ENCODE results near the gene IL3RA.
"Not testable (repeated sequence)": the region's sequence is repeated elsewhere in the genome, so short reads cannot be mapped to it uniquely, and the experiment has no call there.

The IL3RA gene

GRCh38 chrX:1397001-1397400 is 60.4 kb downstream of the IL3RA start:
- FAIRE-seq (no peak), DNase-seq (ENCODE audit: insufficient read length, low spot score) (no peak)

- DNase-seq (ENCODE audit: insufficient read length, low spot score) (no peak), FAIRE-seq (no peak)
These were observed 61.1 kb downstream of the IL3RA start for GRCh38 chrX:1397441-1398270.

DNA sequence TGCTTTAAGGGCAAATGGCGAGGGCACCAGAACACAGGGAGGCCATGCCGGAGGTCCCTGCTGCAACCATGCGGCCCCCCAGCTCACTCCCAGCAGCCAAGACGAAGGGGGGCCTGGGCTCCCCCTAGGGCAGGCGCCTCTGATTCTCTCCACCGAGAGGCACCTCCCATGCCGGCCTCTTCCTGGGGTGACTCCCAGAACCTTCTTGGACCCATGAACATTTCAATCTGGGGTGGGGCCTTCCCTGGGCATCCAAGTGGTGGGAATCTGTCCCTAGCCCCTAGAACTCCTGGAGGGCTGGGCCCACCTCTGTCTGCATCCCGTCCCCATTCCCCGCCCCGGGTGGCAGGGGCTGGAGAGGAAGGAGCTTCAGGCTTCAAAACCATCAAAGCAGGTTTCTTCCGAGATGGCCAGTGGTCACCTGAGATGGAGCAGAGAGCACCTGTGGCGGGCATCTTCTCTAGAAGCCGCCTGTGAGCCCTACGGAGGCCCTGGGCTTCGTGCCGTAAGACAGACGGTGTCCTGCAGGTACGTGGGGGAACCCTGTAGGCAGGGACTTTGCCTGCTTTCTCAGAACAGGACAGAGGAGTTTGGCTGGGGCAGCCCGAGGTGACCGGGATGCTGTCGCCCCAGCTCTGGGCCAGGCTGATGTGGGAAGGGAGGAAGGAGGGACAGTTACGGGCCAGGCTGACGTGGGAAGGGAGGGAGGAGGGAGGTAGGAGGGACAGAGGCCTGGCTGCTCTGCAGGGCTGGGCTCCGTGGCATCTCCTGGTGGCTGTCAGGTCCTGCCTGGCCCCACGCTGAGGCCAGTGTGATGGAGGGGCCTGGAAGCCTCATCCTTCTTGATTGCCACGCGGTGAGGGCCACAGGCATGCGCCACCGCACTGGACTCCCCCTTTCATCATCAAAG is 62.1 kb downstream of the IL3RA start:
- DNase-seq (ENCODE audit: insufficient read length, low spot score) (no peak), FAIRE-seq (no peak)

DNA sequence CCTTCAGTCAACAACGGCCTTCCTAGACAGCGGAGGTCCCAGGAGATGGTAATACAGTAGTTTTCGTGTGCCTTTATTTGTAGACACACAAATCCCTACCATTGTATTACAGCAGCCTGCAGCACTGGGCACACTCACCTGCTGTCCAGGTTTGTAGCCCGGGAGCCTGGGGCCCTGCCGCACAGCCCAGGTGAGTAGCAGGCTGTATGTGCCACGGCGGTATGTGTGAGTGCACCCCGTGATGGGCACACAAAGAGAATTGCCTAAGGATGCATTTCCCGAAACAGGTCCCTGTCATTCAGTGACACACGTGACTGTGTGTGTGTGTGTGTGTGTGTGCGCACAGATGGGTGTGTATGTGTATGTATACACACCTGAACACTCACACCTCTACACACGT is 63.5 kb downstream of the IL3RA start:
- FAIRE-seq (no peak), DNase-seq (ENCODE audit: insufficient read length, low spot score) (no peak)

DNA sequence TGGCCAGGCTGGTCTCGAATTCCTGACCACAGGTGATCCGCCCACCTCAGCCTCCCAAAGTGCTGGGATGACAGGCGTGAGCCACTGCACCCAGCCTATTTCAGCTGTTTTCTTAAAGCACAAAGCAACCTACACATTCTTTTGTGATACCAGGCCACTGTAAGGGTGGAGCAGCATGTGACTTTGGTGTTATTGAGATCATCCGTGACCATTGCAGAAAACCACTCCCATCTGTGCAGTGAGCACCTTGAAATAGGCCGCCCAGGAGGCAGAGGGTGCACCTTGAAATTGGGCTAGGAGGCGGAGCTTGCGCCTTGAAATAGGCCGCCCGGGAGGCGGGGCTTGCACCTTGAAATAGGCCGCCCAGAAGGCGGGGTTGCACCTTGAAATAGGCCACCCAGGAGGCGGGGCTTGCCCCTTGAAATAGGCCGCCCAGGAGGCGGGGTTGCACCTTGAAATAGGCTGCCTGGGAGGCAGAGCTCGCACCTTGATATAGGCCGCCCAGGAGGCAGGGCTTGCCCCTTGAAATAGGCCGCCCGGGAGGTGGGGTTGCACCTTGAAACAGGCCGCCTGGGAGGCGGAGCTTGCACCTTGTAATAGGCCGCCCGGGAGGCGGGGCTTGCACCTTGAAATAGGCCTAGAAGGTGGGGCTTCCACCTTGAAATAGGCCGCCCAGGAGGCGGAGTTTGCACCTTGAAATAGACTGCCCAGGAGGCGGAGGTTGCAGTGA is 64.3 kb downstream of the IL3RA start:
- DNase-seq (ENCODE audit: insufficient read length, low spot score) (no peak), FAIRE-seq (no peak)

- DNase-seq (ENCODE audit: insufficient read length, low spot score): no peak
- no peak for FAIRE-seq
These were observed 65.2 kb downstream of the IL3RA start for GRCh38 chrX:1401611-1402430.

GRCh38 chrX:1403228-1403627 is 66.6 kb downstream of the IL3RA start:
- no peak for DNase-seq (ENCODE audit: insufficient read length, low spot score)
- FAIRE-seq: no peak

DNA sequence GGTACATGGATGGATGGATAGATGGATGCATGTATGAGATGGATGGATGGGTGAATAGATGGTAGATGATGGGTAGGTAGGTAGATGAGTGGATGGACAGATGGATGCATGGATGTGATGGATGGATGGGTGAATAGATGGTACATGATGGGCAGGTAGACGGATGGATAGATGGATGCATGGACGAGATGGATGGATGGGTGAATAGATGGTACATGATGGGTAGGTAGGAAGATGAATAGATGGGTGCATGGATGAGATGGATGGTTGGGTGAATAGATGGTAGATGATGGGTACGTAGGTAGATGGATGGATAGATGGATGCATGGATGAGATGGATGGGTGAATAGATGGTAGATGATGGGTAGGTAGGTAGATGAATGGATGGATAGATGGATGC is 67.3 kb downstream of the IL3RA start:
- not testable (repeated sequence) for FAIRE-seq; DNase-seq (ENCODE audit: insufficient read length, low spot score)

DNA sequence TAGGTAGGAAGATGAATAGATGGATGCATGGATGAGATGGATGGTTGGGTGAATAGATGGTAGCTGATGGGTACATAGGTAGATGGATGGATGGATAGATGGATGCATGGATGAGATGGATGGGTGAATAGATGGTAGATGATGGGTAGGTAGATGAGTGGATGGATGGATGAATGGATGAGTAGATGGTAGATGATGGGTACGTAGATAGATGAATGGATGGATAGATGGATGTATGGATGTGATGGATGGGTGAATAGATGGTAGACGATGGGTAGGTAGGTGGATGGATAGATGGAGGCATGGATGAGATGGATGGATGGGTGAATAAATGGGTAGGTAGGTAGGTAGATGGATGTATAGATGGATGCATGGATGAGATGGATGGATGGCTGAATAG is 69.2 kb downstream of the IL3RA start:
- DNase-seq (ENCODE audit: insufficient read length, low spot score); FAIRE-seq: not testable (repeated sequence)

- no peak for FAIRE-seq
- no peak for DNase-seq (ENCODE audit: insufficient read length, low spot score)
These were observed 70.5 kb downstream of the IL3RA start for GRCh38 chrX:1407035-1407434.

DNA sequence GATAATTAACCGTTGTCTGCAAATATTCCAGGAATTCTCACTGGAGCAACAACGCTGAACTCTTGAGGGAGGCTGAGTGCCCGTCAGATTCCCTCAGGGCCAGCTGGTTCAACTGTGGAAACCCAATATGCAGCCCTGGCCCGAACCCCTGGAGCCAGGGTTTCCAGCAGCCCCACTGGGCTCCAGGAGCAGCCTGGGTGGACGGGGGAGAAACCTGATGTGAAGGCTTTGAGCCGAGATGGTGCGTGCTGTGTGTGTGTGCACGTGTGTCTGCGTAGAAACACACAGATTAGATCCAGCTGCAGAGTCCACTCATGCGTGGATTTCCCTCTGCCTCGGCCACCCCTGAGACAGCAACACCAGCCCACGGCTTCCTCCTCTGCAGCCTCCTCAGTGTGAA is 74.7 kb downstream of the IL3RA start:
- no peak for FAIRE-seq
- DNase-seq (ENCODE audit: insufficient read length, low spot score): no peak

DNA sequence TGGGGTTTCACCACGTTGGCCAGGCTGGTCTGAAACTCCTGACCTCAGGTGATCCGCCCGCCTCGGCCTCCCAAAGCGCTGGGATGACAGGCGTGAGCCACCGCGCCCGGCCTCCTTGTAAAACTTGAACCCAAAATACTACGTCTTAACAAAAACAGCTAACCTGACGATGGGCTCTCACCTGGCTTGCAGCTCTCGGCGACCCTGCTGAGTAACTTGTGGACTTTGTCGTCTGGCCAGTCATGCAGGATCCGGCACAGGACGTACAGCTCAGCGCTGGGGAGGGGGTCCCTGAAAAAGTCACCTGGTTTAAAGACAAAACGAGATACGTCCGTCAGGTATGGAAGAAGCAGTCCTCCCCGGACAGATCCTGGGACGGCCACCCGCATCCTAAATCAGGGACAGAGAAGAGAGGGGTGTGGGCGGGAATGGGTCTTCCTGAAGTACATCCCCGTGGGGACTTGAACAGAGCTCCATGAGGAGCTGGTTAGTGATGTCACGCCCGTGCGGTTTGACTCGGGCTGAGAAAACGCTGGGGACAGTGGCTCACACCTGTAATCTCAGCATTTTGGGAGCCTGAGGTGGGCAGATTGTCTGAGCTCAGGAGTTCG is 76.1 kb downstream of the IL3RA start:
- FAIRE-seq (no peak), DNase-seq (ENCODE audit: insufficient read length, low spot score) (no peak)

- no peak for FAIRE-seq
- no peak for DNase-seq (ENCODE audit: insufficient read length, low spot score)
These were observed 79.8 kb downstream of the IL3RA start for GRCh38 chrX:1416327-1416784.

DNA sequence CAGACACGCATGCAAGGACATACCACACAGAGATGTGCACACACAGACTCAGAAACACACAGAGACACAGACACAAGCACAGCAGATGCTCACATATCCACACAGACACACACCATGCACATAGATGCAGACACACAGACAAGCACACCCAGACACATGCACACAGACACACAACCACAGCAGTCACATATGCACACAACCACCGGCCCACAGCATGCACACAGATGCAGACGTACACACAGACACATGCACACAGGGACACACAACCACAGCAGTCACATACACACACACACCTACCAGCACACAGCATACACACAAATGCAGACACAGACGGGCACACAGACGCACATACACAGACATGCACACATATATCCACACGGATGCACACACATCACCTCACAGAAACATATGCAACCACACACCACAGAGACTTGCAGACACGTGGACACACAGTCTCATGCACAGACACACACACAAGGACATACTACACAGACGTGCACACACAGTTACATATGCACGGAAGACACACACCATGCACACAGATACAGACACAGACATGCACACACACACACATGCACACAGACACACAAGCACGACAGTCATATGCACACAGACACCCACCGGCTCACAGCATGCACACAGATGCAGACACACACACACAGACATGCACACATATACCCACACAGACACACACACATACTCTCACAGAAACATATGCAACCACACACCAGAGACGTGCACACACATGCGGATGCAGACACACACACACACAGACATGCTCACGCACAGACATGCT is 80.6 kb downstream of the IL3RA start:
- FAIRE-seq (no peak), DNase-seq (ENCODE audit: insufficient read length, low spot score) (no peak)

DNA sequence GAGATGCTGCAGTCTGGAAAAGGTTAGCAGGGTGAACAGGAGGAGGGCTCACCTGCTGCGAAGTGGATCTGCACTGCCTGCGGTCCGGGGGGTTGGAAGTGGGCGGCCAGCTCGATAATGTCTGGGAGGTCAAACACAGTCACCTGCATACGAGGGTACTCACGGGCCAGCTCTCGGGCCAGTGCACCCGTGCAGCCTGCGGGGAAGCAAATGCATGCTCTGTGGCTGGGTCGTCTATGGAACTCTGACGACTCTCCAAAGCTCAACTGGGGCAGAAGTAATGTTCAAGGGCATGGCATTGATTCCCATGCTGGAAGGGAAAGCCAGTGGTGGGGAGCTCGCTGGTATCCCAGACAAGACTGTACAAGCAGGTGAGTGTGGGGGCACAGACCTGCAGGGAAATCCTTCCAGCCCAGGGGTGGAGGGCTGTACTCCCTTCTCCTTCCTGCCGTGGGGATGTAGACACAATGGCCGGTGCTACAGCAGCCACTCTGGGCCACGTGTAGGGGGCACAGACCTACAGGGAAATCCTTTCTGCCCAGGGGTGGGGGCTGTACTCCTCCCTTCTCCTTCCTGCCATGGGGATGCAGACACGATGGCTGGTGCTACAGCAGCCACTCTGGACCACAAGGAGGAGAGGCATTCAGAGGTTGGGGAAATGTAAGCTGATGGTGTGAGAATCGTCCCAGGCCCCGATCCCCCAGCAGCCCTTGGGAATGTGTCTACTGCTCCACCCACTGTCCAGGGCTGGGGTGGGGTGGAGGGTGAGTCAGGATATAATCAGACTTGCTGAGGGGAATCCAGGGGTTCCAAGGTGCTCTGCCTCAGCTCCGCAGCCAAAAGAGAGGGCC is 81.6 kb downstream of the IL3RA start:
- no peak for DNase-seq (ENCODE audit: insufficient read length, low spot score)
- no peak for FAIRE-seq

DNA sequence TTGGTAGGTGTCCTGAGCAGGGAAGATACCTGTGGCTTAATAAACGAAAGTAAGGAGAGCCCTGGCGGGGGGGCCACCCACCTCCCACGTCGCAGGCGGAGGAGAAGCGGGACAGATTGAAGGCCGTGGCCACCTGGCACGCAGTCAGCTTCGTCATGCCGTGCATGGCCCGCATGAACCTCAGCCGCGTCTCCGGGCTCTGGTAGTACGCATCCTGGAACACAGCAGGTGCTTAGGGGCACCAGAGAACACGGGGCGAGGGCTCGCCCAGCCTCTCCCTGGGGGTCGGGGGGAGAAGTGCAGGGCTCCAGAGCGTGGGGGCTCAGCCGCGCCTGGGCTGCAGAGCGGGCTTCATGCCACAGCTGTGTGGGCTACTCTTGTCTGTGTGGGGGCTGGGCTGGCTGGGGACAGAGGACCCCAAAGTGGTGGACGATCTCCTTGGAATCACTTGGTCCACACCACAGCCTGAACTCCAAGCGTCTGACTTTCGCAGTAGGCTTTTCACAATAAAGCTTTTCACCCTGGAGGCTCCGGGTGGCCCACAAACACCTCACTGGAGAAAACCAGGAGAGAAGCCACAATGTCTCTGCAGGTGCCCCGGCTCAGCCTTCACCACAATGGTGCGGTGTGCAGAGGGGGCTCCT is 82.4 kb downstream of the IL3RA start:
- FAIRE-seq: no peak

GRCh38 chrX:1419545-1420355 is 83.2 kb downstream of the IL3RA start:
- DNase-seq (ENCODE audit: insufficient read length, low spot score) (no peak), FAIRE-seq (no peak)

More for the DNA sequence above, 82.4 kb downstream of the IL3RA start:
- no peak for DNase-seq (ENCODE audit: insufficient read length, low spot score)
